Measurements from ENCODE around the gene NAT14. TPM values are rescaled to one million over a fixed set of nuclear protein-coding genes. Genes with fewer than 3 reads are reported as not detected.

The NAT14 gene
- total RNA-seq, 1 donor from 2014 or later = 5.2 TPM

- DNase-seq (ENCODE audit: low read depth in 2 of 2) = no peak
Observed at GRCh38 chr19:55535173-55535964, 50.4 kb downstream of the NAT14 start.

- DNase-seq (ENCODE audit: low read depth in 2 of 2) = no peak
Observed at GRCh38 chr19:55535965-55536350, 51.0 kb downstream of the NAT14 start.

GRCh38 chr19:55536366-55536765 is 51.4 kb downstream of the NAT14 start:
- DNase-seq (ENCODE audit: low read depth in 2 of 2) = no peak

Other genes with a start within 250 kb of the NAT14 start
- 16.1 and 24.8 TPM in 2 replicates for gene PPP6R1, start 226.2 kb upstream of the NAT14 start, total RNA-seq
- gene HSPBP1, start 205.1 kb upstream of the NAT14 start, total RNA-seq = 17.2 and 19.0 TPM in 2 replicates
- gene BRSK1, start 201.2 kb upstream of the NAT14 start, total RNA-seq = under 0.01 and 1.2 TPM in 2 replicates
- not detected in 2 replicates for gene TMEM150B, start 159.8 kb upstream of the NAT14 start, total RNA-seq
- 2.2 and 3.0 TPM in 2 replicates for gene KMT5C, start 145.3 kb upstream of the NAT14 start, total RNA-seq
- gene COX6B2, start 130.5 kb upstream of the NAT14 start, total RNA-seq = not detected in 2 replicates
- not detected in 2 replicates for gene GARIN5B, start 121.9 kb upstream of the NAT14 start, total RNA-seq
- gene IL11, start 114.7 kb upstream of the NAT14 start, total RNA-seq = under 0.01 TPM in 1 of 2 replicates, not detected in the other
- gene TMEM190, start 108.4 kb upstream of the NAT14 start, total RNA-seq = not detected in 2 replicates
- 0.22 and 0.40 TPM in 2 replicates for gene TMEM238, start 100.9 kb upstream of the NAT14 start, total RNA-seq
- gene RPL28, start 99.3 kb upstream of the NAT14 start, total RNA-seq = 118 and 119 TPM in 2 replicates
- 44.4 and 76.5 TPM in 2 replicates for gene UBE2S, start 77.4 kb upstream of the NAT14 start, total RNA-seq
- gene SHISA7, start 41.9 kb upstream of the NAT14 start, total RNA-seq = not detected in 2 replicates
- gene ISOC2, start 23.5 kb upstream of the NAT14 start, total RNA-seq = 60.7 and 61.9 TPM in 2 replicates
- not detected in 2 replicates for gene C19orf85, start 20.4 kb upstream of the NAT14 start, total RNA-seq
- gene ZNF628, start 8.6 kb upstream of the NAT14 start, total RNA-seq = 0.65 and 0.79 TPM in 2 replicates
- 0.22 TPM in 1 of 2 replicates, not detected in the other for gene SSC5D, start 3.2 kb downstream of the NAT14 start, total RNA-seq
- not detected in 2 replicates for gene SBK2, start 51.9 kb downstream of the NAT14 start, total RNA-seq
- gene SBK3, start 60.4 kb downstream of the NAT14 start, total RNA-seq = 0.20 and 0.22 TPM in 2 replicates
- gene ZNF579, start 95.7 kb downstream of the NAT14 start, total RNA-seq = 2.4 and 2.6 TPM in 2 replicates
- gene FIZ1, start 114.3 kb downstream of the NAT14 start, total RNA-seq = 1.5 and 3.2 TPM in 2 replicates
- 7.0 and 11.5 TPM in 2 replicates for gene ZNF524, start 115.1 kb downstream of the NAT14 start, total RNA-seq
- gene ZNF865, start 120.5 kb downstream of the NAT14 start, total RNA-seq = 0.44 and 0.79 TPM in 2 replicates
- 2.8 and 4.8 TPM in 2 replicates for gene ZNF784, start 139.4 kb downstream of the NAT14 start, total RNA-seq
- 1.3 and 2.0 TPM in 2 replicates for gene ZNF580, start 155.8 kb downstream of the NAT14 start, total RNA-seq
- gene ZNF581, start 158.5 kb downstream of the NAT14 start, total RNA-seq = 18.3 and 20.9 TPM in 2 replicates
- 5.9 and 10.7 TPM in 2 replicates for gene CCDC106, start 163.0 kb downstream of the NAT14 start, total RNA-seq
- 61.9 and 62.9 TPM in 2 replicates for gene U2AF2, start 169.8 kb downstream of the NAT14 start, total RNA-seq
- gene EPN1, start 190.0 kb downstream of the NAT14 start, total RNA-seq = 20.7 and 27.0 TPM in 2 replicates

Measured in lung microvascular endothelial cell (primary cell).